Activated CD4-positive, alpha-beta T cell treated with anti-CD3 and anti-CD28 coated beads for 48 hours (primary cell): ENCODE measurements around the gene FAM210A.
"Not testable (repeated sequence)": the region's sequence is repeated elsewhere in the genome, so short reads cannot be mapped to it uniquely, and the experiment has no call there.

ENCODE experiments used
- DNase-seq: peaks from one replicate; pipeline ENCODE4 v3.0.0-alpha.2; 2020

The FAM210A gene

DNA sequence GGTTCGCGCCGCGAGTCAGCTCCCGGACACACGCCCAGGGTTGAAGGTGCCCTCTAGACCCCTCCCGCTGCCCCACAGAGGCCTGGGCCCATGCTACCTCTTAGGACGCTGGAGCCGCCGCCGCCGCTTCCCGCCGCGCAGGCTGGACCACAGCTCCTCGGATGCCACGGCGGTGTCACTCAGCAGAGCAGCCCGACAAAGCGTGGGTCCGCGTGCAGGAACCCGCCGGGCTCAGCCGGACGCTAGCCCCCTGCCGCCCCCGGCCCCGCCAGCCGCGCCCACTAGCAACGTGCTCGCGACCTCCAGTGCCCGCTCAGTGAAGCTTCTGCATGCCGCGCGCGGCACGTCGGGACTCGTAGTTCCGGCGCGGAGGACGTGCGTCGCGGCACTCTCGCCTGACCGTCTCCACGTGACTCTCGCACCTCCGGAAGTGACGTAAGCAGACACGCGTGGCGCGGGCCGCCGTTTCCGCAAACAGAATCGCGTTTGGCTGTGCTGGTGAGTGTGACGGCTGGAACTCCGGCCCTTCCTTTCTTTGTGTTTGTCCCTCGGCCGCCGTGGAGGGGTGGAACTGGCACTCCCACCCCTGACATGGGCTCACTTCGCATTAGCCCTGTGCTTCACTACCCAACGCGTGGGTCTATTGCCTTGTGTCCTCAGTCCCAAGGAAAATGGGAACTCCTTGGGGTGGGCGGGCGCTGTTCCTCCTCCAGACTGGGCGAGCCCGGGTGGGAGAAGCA, at the start of gene FAM210A, which contains the start of gene RNMT:
Gene FAM210A (minus strand): TSS at position 327 of the 740 bp plus-strand sequence. CDS start 44,481 bp downstream, outside the sequence.
Gene RNMT (plus strand): TSS at position 442 of the 740 bp plus-strand sequence. CDS start 4,845 bp downstream, outside the sequence.
- peak; percentile 96 for DNase-seq

- no peak for DNase-seq
Observed at GRCh38 chr18:13775058-13775457, 48.7 kb upstream of the FAM210A start.

GRCh38 chr18:13762690-13763439, 36.5 kb upstream of the FAM210A start:
- DNase-seq = no peak

DNA sequence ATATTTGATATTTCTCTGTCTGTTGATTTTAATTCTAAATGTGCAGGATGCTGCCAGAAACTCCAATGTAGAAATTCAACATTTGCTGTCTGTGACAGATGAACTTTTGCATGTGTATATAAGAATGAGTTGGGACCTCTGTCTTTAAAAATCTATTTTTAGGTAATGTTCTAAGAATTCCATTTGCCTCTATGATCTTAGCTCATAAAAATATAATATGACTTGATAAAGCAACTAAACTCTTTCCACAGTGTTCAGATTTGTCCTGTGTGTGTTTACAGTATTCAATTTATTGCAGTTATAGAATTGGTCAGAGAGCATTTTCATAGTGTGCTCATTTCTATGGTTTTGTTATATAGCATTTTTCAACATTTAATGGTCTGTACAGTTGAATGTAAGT, 33.7 kb upstream of the FAM210A start:
- DNase-seq = no peak

- DNase-seq = no peak
Observed at GRCh38 chr18:13758622-13759021, 32.3 kb upstream of the FAM210A start.

DNA sequence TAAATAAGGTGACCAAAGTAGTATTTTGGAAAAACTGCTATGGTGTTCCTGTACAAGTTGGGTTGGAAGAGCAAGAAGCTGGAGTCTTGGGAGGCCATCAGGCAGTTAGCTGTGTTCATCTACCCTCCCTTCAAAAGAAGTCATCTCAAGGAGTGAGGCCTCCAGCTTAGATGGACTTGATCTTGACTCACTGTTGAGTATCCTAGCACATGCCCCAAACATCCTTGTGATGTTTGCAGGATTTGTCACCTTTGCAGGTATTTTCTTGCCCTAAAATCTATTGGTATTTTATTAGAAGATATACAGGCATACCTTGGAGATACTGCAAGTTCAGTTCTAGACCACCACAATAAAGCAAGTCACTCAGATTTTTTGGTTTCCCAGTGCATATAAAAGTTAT, 30.3 kb upstream of the FAM210A start:
- no peak for DNase-seq

- DNase-seq = no peak
Observed at GRCh38 chr18:13756261-13756660, 29.9 kb upstream of the FAM210A start.

DNA sequence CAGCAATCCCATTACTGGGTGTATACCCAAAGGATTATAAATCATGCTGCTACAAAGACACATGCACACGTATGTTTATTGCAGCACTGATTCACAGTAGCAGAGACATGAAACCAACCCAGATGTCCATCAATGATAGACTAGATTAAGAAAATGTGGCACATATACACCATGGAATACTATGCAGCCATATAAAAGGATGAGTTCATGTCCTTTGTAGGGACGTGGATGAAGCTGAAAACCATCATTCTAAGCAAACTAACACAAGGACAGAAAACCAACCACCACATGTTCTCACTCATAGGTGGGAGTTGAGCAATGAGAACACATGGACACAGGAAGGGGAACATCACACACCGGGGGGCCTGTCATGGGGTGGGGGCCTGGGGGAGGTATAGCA, 25.2 kb upstream of the FAM210A start:
- DNase-seq = not testable (repeated sequence)

- no peak for DNase-seq
Observed at GRCh38 chr18:13746633-13747032, 20.3 kb upstream of the FAM210A start.

- DNase-seq = no peak
Observed at GRCh38 chr18:13745696-13746095, 19.3 kb upstream of the FAM210A start.

GRCh38 chr18:13735681-13736080, 9.3 kb upstream of the FAM210A start:
- no peak for DNase-seq

- DNase-seq = no peak
Observed at GRCh38 chr18:13730481-13730880, 4.1 kb upstream of the FAM210A start.

- peak; percentile 48 for DNase-seq
Observed at GRCh38 chr18:13726972-13727331, 594 bp upstream of the FAM210A start.

GRCh38 chr18:13725566-13726231, 659 bp downstream of the FAM210A start:
- DNase-seq = no peak

DNA sequence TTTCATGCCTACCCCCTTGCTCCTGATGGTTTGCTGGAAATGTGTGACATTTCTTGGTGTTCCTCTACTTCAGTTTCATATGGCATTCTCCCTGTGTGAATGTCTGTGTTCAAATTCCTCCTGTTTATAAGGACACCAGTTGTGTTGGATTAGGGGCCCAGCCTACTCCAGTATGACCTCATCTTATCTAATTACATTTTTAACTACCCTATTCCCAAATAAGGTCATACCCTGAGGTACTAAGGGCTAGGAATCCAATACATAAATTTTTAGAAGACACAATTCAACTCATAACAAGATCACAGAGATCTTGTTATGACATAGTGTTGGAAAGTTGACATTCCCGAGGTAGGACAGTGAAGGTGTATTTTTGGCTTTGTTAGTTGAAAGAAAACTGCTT, 5.5 kb downstream of the FAM210A start:
- no peak for DNase-seq

DNA sequence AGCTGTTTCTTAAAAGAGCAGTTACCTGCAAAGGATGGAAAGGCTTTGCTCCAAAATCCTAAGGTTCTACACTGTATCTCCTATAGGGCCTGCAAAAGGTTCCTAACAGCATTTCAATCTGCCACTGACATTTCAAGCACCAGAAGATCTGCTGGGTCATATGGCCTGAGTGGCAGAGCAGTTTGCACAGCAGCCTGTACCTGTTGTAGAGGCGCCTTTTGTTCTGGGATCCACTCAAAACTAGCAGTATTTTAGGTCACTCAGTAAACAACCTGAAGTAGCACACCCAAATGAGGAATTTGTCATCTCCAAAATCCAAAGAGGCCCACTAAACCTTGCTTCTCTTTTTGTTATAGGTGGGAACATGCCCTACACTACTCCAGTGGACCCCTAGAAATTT, 6.2 kb downstream of the FAM210A start:
- no peak for DNase-seq

- DNase-seq = no peak
Observed at GRCh38 chr18:13716916-13717315, 9.4 kb downstream of the FAM210A start.

- DNase-seq = no peak
Observed at GRCh38 chr18:13715330-13715729, 11.0 kb downstream of the FAM210A start.

DNA sequence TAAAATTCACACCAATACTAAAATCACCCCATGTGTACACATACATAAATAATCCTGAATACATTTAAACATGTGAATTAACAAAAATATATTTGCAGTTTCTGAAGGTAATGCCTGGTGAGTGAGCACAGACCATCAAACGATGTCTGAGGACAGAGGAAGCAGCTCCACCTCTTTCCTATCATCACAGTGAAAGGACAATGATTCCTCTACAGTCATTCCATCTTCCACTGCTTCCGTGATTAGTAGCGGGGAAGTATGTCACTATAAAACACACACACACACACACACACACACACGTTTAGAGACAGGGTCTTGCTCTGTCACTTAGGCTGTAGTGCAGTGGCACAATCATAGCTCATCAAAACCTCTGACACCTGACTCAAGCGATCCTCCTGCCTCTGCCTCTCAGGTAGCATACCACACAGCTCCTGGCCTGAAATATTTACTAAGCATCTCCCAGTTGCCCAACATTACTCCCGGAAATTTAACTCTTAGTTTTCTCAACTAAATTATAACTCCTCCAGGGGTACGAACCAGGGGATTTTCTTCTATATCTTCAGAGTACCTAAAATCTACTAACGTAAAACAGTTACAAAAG, 12.8 kb downstream of the FAM210A start:
- DNase-seq = no peak

- DNase-seq = no peak
Observed at GRCh38 chr18:13712400-13713131, 13.8 kb downstream of the FAM210A start.

DNA sequence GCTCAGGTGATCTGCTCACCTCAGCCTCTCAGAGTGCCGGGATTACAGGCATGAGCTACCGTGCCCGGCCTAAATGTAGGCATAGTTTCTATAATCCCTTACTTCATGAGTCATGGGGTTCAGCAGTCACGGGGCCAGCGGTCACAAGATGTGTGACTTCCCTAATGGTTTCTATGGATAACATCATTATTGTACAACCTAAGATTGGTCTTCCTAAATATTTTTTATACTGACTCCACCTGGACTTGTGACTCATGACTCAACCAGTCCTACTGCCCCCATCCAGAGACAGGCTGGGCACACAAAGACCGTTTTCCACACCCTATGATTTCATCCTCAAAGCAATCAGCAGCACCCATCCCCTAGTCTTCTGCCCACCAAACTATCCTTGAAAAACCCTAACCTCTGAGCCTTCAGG, 15.9 kb downstream of the FAM210A start:
- no peak for DNase-seq

DNA sequence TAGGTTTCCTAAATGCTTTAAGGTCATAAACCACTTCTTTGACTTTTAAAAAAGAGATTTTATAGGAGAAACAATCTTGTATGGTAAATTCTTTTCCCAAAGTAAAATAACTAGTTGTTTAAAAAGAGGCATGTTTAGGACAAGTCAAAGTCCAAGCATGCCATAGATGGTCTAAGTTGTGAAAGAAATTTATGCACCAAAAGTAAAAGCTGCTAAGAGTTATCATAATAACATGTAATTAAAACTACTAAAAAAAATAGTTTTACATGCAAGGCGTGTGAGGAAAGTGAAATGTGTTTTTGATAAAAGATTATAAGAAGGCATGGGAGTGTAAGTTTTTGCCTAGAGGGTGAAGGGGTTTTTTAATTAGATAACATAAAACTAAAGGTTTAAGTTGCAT, 22.5 kb downstream of the FAM210A start:
- no peak for DNase-seq

GRCh38 chr18:13700153-13700552, 26.2 kb downstream of the FAM210A start:
- no peak for DNase-seq
